Vagina (tissue), 2 donors: Measurements from ENCODE around the gene ATL1.

ENCODE experiments used
- CTCF ChIP-seq, 3 experiments: fragments of 450-650 bp in 2 of 3; fragments of 200-600 bp in 1 of 3; sonication (generic) in 1 of 3; IDR thresholded peaks; one replicate each; pipeline ENCODE4 v1.5.1; 2017 to 2019; ENCODE audit warnings: antibody characterized with exemption in 3 of 3, mild to moderate bottlenecking in 2 of 3, moderate library complexity in 2 of 3
- POLR2AphosphoS5 ChIP-seq, 2 donors: sonication (generic); formaldehyde crosslinking; IDR thresholded peaks; one replicate each; pipeline ENCODE4 v1.9.0; 2017; ENCODE audit warnings: antibody characterized with exemption in 2 of 2, mild to moderate bottlenecking in 2 of 2, low read depth in 1 of 2; ENCODE audit not compliant: insufficient read depth in 1 of 2

GRCh38 chr14:50633954-50634353 is 74.0 kb downstream of the ATL1 start:
- TF ChIP-seq CTCF (IDR thresholded peaks at IDR 0.05) (no peak), POLR2AphosphoS5 (IDR thresholded peaks at IDR 0.05; ENCODE audit: insufficient read depth in 1 of 2, low read depth in 1 of 2) (no peak)
